Astrocyte (in vitro differentiated cells and primary cell): ENCODE results near the gene CELSR2. TPM values are rescaled to one million over a fixed set of nuclear protein-coding genes. Genes with fewer than 3 reads are reported as not detected.

Experiments used
- DNase-seq: peaks from one replicate; pipeline ENCODE4 v3.0.0-alpha.2; 2010; ENCODE audit warnings: low read depth
- FAIRE-seq: peaks from 2 replicates; lab custom pipeline; 2011; peaks lifted over from hg19 to GRCh38; lab: Jason Lieb, UNC
- H2AFZ ChIP-seq: 2 replicates; pipeline ENCODE4 v1.6.0; 2012; ENCODE audit warnings: low read depth, low read length, inconsistent platforms
- H3K27ac ChIP-seq: 2 replicates; pipeline ENCODE4 v1.5.1; 2011; ENCODE audit warnings: low read depth, low read length, inconsistent platforms
- H3K27me3 ChIP-seq: 2 replicates; pipeline ENCODE4 v1.6.0; 2011; ENCODE audit warnings: low read length, inconsistent platforms; ENCODE audit not compliant: insufficient read depth
- H3K36me3 ChIP-seq: 2 replicates; pipeline ENCODE4 v1.5.1; 2011; ENCODE audit warnings: low read length, inconsistent platforms; ENCODE audit not compliant: insufficient read depth
- H3K4me1 ChIP-seq: 2 replicates; pipeline ENCODE4 v1.5.1; 2011; ENCODE audit warnings: low read length, inconsistent platforms; ENCODE audit not compliant: insufficient read depth
- H3K4me2 ChIP-seq: 2 replicates; pipeline ENCODE4 v1.6.0; 2012; ENCODE audit warnings: low read length, inconsistent platforms
- H3K4me3 ChIP-seq: 2 replicates; pipeline ENCODE4 v1.5.1; 2011; ENCODE audit warnings: low read depth, mild to moderate bottlenecking, low read length, inconsistent platforms; ENCODE audit not compliant: insufficient read depth
- H3K79me2 ChIP-seq: 2 replicates; pipeline ENCODE4 v1.6.0; 2012; ENCODE audit warnings: mild to moderate bottlenecking, low read length, inconsistent platforms; ENCODE audit not compliant: insufficient read depth
- H3K9ac ChIP-seq: 2 replicates; pipeline ENCODE4 v1.6.0; 2012; ENCODE audit warnings: mild to moderate bottlenecking, low read length, inconsistent platforms
- H3K9me3 ChIP-seq: 2 replicates; pipeline ENCODE4 v1.5.1; 2012; ENCODE audit warnings: low read depth, mild to moderate bottlenecking, low read length, inconsistent platforms; ENCODE audit not compliant: insufficient read depth
- H4K20me1 ChIP-seq: 2 replicates; pipeline ENCODE4 v1.6.0; 2012; ENCODE audit warnings: low read length, inconsistent platforms; ENCODE audit not compliant: insufficient read depth
- H3K27ac Mint-ChIP-seq: one replicate; pipeline ENCODE4 v1.8.0; 2021; ENCODE audit warnings: mild to moderate bottlenecking, mixed read lengths; ENCODE audit not compliant: unreplicated experiment
- H3K27me3 Mint-ChIP-seq: one replicate; pipeline ENCODE4 v1.8.0; 2021; ENCODE audit warnings: low read depth, mixed read lengths; ENCODE audit not compliant: unreplicated experiment
- H3K36me3 Mint-ChIP-seq: one replicate; pipeline ENCODE4 v1.8.0; 2021; ENCODE audit warnings: low read depth, mixed read lengths; ENCODE audit not compliant: unreplicated experiment
- H3K4me1 Mint-ChIP-seq: one replicate; pipeline ENCODE4 v1.8.0; 2021; ENCODE audit warnings: low read depth, mixed read lengths; ENCODE audit not compliant: unreplicated experiment
- H3K4me3 Mint-ChIP-seq: one replicate; pipeline ENCODE4 v1.8.0; 2021; ENCODE audit warnings: mild to moderate bottlenecking, moderate library complexity, mixed read lengths; ENCODE audit not compliant: unreplicated experiment
- H3K9me3 Mint-ChIP-seq: one replicate; pipeline ENCODE4 v1.8.0; 2021; ENCODE audit warnings: mild to moderate bottlenecking, mixed read lengths; ENCODE audit not compliant: unreplicated experiment
- CTCF ChIP-seq: IDR thresholded peaks from 2 replicates; pipeline ENCODE4 v1.5.1; 2011; ENCODE audit warnings: low read depth, mild to moderate bottlenecking, inconsistent platforms, low read length, moderate library complexity; ENCODE audit not compliant: insufficient read depth
- EZH2 ChIP-seq: IDR thresholded peaks from 2 replicates; pipeline ENCODE4 v1.6.1; 2012; ENCODE audit warnings: mild to moderate bottlenecking, low read length, inconsistent platforms; ENCODE audit not compliant: insufficient read depth
- total RNA-seq: library from RNA; stranded (reverse); gene quantifications from 2 replicates; pipeline ENCODE4 v1.2.1, GENCODE V29; 2021

CELSR2 gene
- total RNA-seq, 1 donor from 2014 or later, result 10.0 TPM

GRCh38 chr1:109315288-109315687 lies 65.9 kb downstream of the CELSR2 start:
- H3K9ac ChIP-seq, result no peak overlapping the region

GRCh38 chr1:109316506-109316905 lies 67.2 kb downstream of the CELSR2 start:
- Mint-ChIP-seq H3K4me3 (no peak overlapping the region), H3K4me1 (no peaks in the 10 kb centered on the region), H3K36me3 (peaks cover 42% of the 10 kb centered on the region), H3K9me3 (peaks cover 2% of the 10 kb centered on the region), H3K27me3 (no peaks in the 10 kb centered on the region), H3K27ac (no peak overlapping the region)
- Histone ChIP-seq H3K4me1 (no peaks in the 10 kb centered on the region), H3K36me3 (peaks cover 16% of the 10 kb centered on the region), H3K4me2 (no peak overlapping the region), H3K79me2 (no peaks in the 10 kb centered on the region), H2AFZ (no peak overlapping the region), H3K27me3 (no peaks in the 10 kb centered on the region), H3K9ac (no peak overlapping the region), H3K27ac (no peak overlapping the region), H3K9me3 (no peaks in the 10 kb centered on the region), H3K4me3 (no peak overlapping the region), H4K20me1 (no peaks in the 10 kb centered on the region)
- no peak for DNase-seq
- no peak for FAIRE-seq
- no peak for TF ChIP-seq EZH2
- no peak for TF ChIP-seq CTCF

More at GRCh38 chr1:109315288-109315687, 65.9 kb downstream of the CELSR2 start:
- Mint-ChIP-seq H3K27ac (no peak overlapping the region), H3K4me3 (no peak overlapping the region), H3K9me3 (peaks cover 2% of the 10 kb centered on the region), H3K36me3 (peaks cover 39% of the 10 kb centered on the region), H3K4me1 (no peaks in the 10 kb centered on the region), H3K27me3 (no peaks in the 10 kb centered on the region)
- Histone ChIP-seq H2AFZ (no peak overlapping the region), H3K9me3 (no peaks in the 10 kb centered on the region), H3K27me3 (no peaks in the 10 kb centered on the region), H3K4me3 (no peak overlapping the region), H3K27ac (no peak overlapping the region), H3K4me1 (no peaks in the 10 kb centered on the region), H4K20me1 (no peaks in the 10 kb centered on the region), H3K36me3 (peaks cover 12% of the 10 kb centered on the region), H3K4me2 (no peak overlapping the region), H3K79me2 (no peaks in the 10 kb centered on the region)
- DNase-seq (no peak), FAIRE-seq (no peak)
- no peak for TF ChIP-seq EZH2
- TF ChIP-seq CTCF, result no peak

GRCh38 chr1:109319114-109319513 lies 69.8 kb downstream of the CELSR2 start:
- Histone ChIP-seq H3K79me2 (no peaks in the 10 kb centered on the region), H2AFZ (no peak overlapping the region), H3K27ac (no peak overlapping the region), H3K4me1 (no peaks in the 10 kb centered on the region), H3K4me3 (no peak overlapping the region), H3K36me3 (peaks cover 19% of the 10 kb centered on the region), H3K4me2 (no peak overlapping the region), H3K9ac (no peak overlapping the region), H4K20me1 (no peaks in the 10 kb centered on the region), H3K27me3 (no peaks in the 10 kb centered on the region), H3K9me3 (no peaks in the 10 kb centered on the region)
- Mint-ChIP-seq H3K4me1 (no peaks in the 10 kb centered on the region), H3K27ac (no peak overlapping the region), H3K9me3 (peaks cover 2% of the 10 kb centered on the region), H3K4me3 (no peak overlapping the region), H3K27me3 (no peaks in the 10 kb centered on the region), H3K36me3 (peaks cover 52% of the 10 kb centered on the region)
- TF ChIP-seq CTCF (no peak), EZH2 (no peak)
- no peak for DNase-seq
- no peak for FAIRE-seq
